Thyroid gland (tissue), 4 donors: Measurements from ENCODE around the gene GID8. TPM values are rescaled to one million over a fixed set of nuclear protein-coding genes. Genes with fewer than 3 reads are reported as not detected.

Source experiments
- DNase-seq, 2 donors: peaks; one replicate each; pipeline ENCODE4 v3.0.0-alpha.2; 2019
- H3K27ac ChIP-seq, 3 donors: fragments of 200-600 bp; sonication (generic); 1 replicate in 2 of 3; 2 replicates in 1 of 3; pipeline ENCODE4 v1.5.1; 2016 to 2019; ENCODE audit warnings: mild to moderate bottlenecking in 1 of 3, moderate library complexity in 1 of 3
- H3K27me3 ChIP-seq: fragments of 200-600 bp; sonication (generic); one replicate; pipeline ENCODE4 v1.5.1; 2019
- H3K36me3 ChIP-seq, 2 donors: fragments of 200-600 bp; sonication (generic); one replicate each; pipeline ENCODE4 v1.5.1; 2016 to 2019
- H3K4me1 ChIP-seq, 2 donors: fragments of 200-600 bp; sonication (generic); one replicate each; pipeline ENCODE4 v1.5.1; 2017 to 2019
- H3K4me3 ChIP-seq, 3 donors: fragments of 200-600 bp; sonication (generic); replicated peaks in 1 of 3; 1 replicate in 2 of 3; 2 replicates in 1 of 3; pipeline ENCODE4 v1.5.1; 2016; ENCODE audit warnings: mild to moderate bottlenecking in 1 of 3
- H3K9me3 ChIP-seq: fragments of 200-600 bp; sonication (generic); one replicate; pipeline ENCODE4 v1.5.1; 2017
- CTCF ChIP-seq, 6 experiments: fragments of 200-600 bp in 3 of 6; fragments of 450-650 bp in 3 of 6; sonication (generic) in 3 of 6; IDR thresholded peaks; one replicate each; pipeline ENCODE4 v1.5.1; 2016 to 2019; ENCODE audit warnings: antibody characterized with exemption in 6 of 6, mild to moderate bottlenecking in 2 of 6, inconsistent platforms in 1 of 6, moderate library complexity in 1 of 6
- POLR2A ChIP-seq, 2 donors: fragments of 450-650 bp; IDR thresholded peaks; one replicate each; pipeline ENCODE4 v1.6.1; 2017; ENCODE audit warnings: antibody characterized with exemption in 2 of 2, mild to moderate bottlenecking in 2 of 2, moderate library complexity in 1 of 2
- WGBS, 2 donors: methylation state at CpG; one replicate each; pipeline ENCODE4 v1.1.5; 2017; 5-methylcytosine and 5-hydroxymethylcytosine counted together
- intact Hi-C: fragments of 100-400 bp; cut with DNase I; formaldehyde crosslinking; loops from one replicate; pipeline ENCODE4 v1.15.1; 2023
- total RNA-seq, 4 donors: library from RNA; depleted of rRNA; stranded (reverse); fragments of >200 nt; gene quantifications; one replicate each; pipeline ENCODE4 v1.2.3, GENCODE V29; 2016

Gene GID8
- total RNA-seq, 4 donors from 2014 or later: 30.3 to 38.5 (median 34.5) TPM

- TF ChIP-seq CTCF (IDR thresholded peaks at IDR 0.05): no peak
- no peak for TF ChIP-seq POLR2A (IDR thresholded peaks at IDR 0.05)
- H3K4me1 ChIP-seq: peaks cover 5 to 7% of the 10 kb centered on the region in 2 donors
- H3K27me3 ChIP-seq: peaks cover 13% of the 10 kb centered on the region
- no peaks in the 10 kb centered on the region for H3K36me3 ChIP-seq
- intact Hi-C loops: no loop called here
- DNase-seq: no peak
- WGBS, 2 donors: 48 to 56% methylated on average over 11 to 12 of the region's 33 CpGs
- H3K9me3 ChIP-seq: no peaks in the 10 kb centered on the region
- no peak overlapping the region for H3K27ac ChIP-seq
- H3K4me3 ChIP-seq: no peak overlapping the region
Observed at GRCh38 chr20:62970307-62971210, 32.6 kb downstream of the GID8 start.

GRCh38 chr20:62971211-62971949 is 33.4 kb downstream of the GID8 start:
- Histone ChIP-seq H3K9me3 (no peaks in the 10 kb centered on the region), H3K27me3 (peaks cover 13% of the 10 kb centered on the region), H3K27ac (no peak overlapping the region), H3K4me1 (peaks cover 5 to 7% of the 10 kb centered on the region in 2 donors), H3K36me3 (no peaks in the 10 kb centered on the region), H3K4me3 (no peak overlapping the region)
- WGBS, 2 donors: 70 to 73% methylated on average over 8 to 10 of the region's 10 CpGs
- no peak for TF ChIP-seq POLR2A (IDR thresholded peaks at IDR 0.05)
- TF ChIP-seq CTCF (IDR thresholded peaks at IDR 0.05): no peak
- intact Hi-C loops: no loop called here
- no peak for DNase-seq

GRCh38 chr20:62971950-62972844 is 34.2 kb downstream of the GID8 start:
- TF ChIP-seq POLR2A (IDR thresholded peaks at IDR 0.05) (no peak), CTCF (IDR thresholded peaks at IDR 0.05) (peak; percentile 61 to 94 (median 88))
- H3K27me3 ChIP-seq: peaks cover 13% of the 10 kb centered on the region
- no peak overlapping the region for H3K4me3 ChIP-seq
- peak; percentile 86 to 87 for DNase-seq
- no peaks in the 10 kb centered on the region for H3K36me3 ChIP-seq
- 8% methylated on average over 20 to 22 of the region's 38 CpGs for WGBS, 2 donors
- intact Hi-C loops: loop anchor here (2.0 kb wide), 1 partner anchor 37 kb away; no protein-coding TSS in a partner anchor
- no peaks in the 10 kb centered on the region for H3K9me3 ChIP-seq
- no peak overlapping the region for H3K27ac ChIP-seq
- H3K4me1 ChIP-seq: peaks cover 5 to 7% of the 10 kb centered on the region in 2 donors

- no peak overlapping the region for H3K4me3 ChIP-seq
- intact Hi-C loops: loop anchor here (2.0 kb wide), 1 partner anchor 36 kb away; no protein-coding TSS in a partner anchor
- peaks cover 13% of the 10 kb centered on the region for H3K27me3 ChIP-seq
- 19 to 34% methylated on average over 19 to 21 of the region's 48 CpGs for WGBS, 2 donors
- no peaks in the 10 kb centered on the region for H3K9me3 ChIP-seq
- TF ChIP-seq CTCF (IDR thresholded peaks at IDR 0.05) (no peak), POLR2A (IDR thresholded peaks at IDR 0.05) (no peak)
- H3K4me1 ChIP-seq: peaks cover 5 to 7% of the 10 kb centered on the region in 2 donors
- no peaks in the 10 kb centered on the region for H3K36me3 ChIP-seq
- no peak overlapping the region for H3K27ac ChIP-seq
- no peak for DNase-seq
Observed at GRCh38 chr20:62972845-62973745, 35.1 kb downstream of the GID8 start.
